ENCODE data around the gene FBXO45. TPM values are rescaled to one million over a fixed set of nuclear protein-coding genes. Genes with fewer than 3 reads are reported as not detected.

Gene FBXO45
- total and polyA plus RNA-seq, 2 of the 4 experiments (the other 2 are of a cell fraction) = 3.8 to 5.0 TPM

DNA sequence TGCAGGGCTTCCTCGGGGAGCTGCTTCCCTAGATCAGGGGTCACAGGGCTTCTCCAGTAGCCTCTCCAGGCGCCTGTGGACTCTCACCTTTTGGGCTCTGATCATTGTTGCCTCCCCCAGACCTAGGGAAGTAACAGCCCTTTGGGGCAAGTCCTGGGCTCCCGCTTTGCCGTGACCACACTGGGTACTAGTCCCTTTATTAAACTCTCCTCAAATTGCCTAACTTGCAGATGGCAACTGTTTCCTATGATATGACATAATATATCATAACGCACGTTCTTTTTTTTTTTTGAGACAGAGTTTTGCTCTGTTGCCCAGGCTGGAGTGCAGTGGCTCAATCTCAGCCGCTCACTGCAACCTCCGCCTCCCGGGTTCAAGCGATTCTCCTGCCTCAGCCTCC lies 53.2 kb downstream of the FBXO45 start:
- Histone ChIP-seq H3K14ac (replicated peaks; ENCODE audit: low read depth, low read length) (no peak overlapping the region), H2AK5ac (ENCODE audit: low read depth, low read length) (no peak overlapping the region), H4K8ac (ENCODE audit: low read depth in 2 of 2, low read length in 2 of 2) (no peak overlapping the region), H3K4me2 (ENCODE audit: low read depth, low read length) (no peak overlapping the region), H2AK9ac (replicated peaks; ENCODE audit: low read depth, low read length, poor library complexity) (no peak overlapping the region), H3K23ac (ENCODE audit: low read depth, low read length) (no peak overlapping the region), H3K4me3 (ENCODE audit: insufficient read depth, low read depth, low read length) (no peak overlapping the region), H3K18ac (ENCODE audit: low read depth, low read length) (no peak overlapping the region), H2AFZ (replicated peaks; ENCODE audit: low read length, poor library complexity) (no peak overlapping the region), H4K20me1 (ENCODE audit: insufficient read depth, low read length) (no peaks in the 10 kb centered on the region), H2BK15ac (ENCODE audit: low read depth, low read length) (no peak overlapping the region), H2BK5ac (ENCODE audit: low read depth, low read length, poor library complexity, severe bottlenecking) (no peak overlapping the region), H3K9me3 (ENCODE audit: control insufficient read depth, insufficient read depth, low read length) (no peaks in the 10 kb centered on the region), H3K4me1 (ENCODE audit: control insufficient read depth, insufficient read depth, low read length) (no peaks in the 10 kb centered on the region), H3K56ac (ENCODE audit: extremely low read depth, insufficient read depth, low read length) (no peak overlapping the region), H3K27me3 (ENCODE audit: control insufficient read depth, insufficient read depth, low read length) (peaks cover 3% of the 10 kb centered on the region), H4K5ac (ENCODE audit: low read depth, low read length) (no peak overlapping the region), H4K91ac (ENCODE audit: insufficient read depth, low read depth, low read length) (no peak overlapping the region), H2BK120ac (ENCODE audit: low read depth, low read length) (no peak overlapping the region), H2BK20ac (ENCODE audit: low read depth, low read length) (no peak overlapping the region), H3K79me1 (ENCODE audit: low read depth in 1 of 2, low read length in 2 of 2) (no peaks in the 10 kb centered on the region), H3K27ac (ENCODE audit: insufficient read depth, low read length) (no peak overlapping the region), H3K9me1 (ENCODE audit: insufficient read depth, low read length) (no peaks in the 10 kb centered on the region), H3K4ac (ENCODE audit: low read depth, low read length) (no peak overlapping the region), H3K9ac (ENCODE audit: low read depth, low read length) (no peak overlapping the region), H3K36me3 (ENCODE audit: control insufficient read depth, insufficient read depth, low read length) (no peaks in the 10 kb centered on the region)
- in situ Hi-C loops (cut with MboI; ENCODE audit: low sequenced_read_pairs) (loop anchor here (25.0 kb wide), 1 partner anchor 341 kb away; the partner anchor contains the start of gene PIGZ), intact Hi-C loops (cut with micrococcal nuclease) (no loop called here), dilution Hi-C loops (cut with HindIII; ENCODE audit: low sequenced_read_pairs, unreplicated experiment) (no loop called here)
- WGBS, 2 experiments (ENCODE audit: extremely low coverage in 2 of 2, insufficient read length in 1 of 2) = 82% methylated on average over 4 of the region's 10 CpGs; no CpG with 5 or more reads in 1 of the 2 experiments
- no TSS peak for BruUV-seq (replicated peaks)
- TF ChIP-seq RFX5 (IDR thresholded peaks at IDR 0.05; ENCODE audit: low read depth, low read length) (no peak), BHLHE40 (IDR thresholded peaks at IDR 0.05; ENCODE audit: low read depth, low read length) (no peak)
- TF ChIP-seq, protein P1, sequence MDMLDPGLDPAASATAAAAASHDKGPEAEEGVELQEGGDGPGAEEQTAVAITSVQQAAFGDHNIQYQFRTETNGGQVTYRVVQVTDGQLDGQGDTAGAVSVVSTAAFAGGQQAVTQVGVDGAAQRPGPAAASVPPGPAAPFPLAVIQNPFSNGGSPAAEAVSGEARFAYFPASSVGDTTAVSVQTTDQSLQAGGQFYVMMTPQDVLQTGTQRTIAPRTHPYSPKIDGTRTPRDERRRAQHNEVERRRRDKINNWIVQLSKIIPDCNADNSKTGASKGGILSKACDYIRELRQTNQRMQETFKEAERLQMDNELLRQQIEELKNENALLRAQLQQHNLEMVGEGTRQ (IDR thresholded peaks at IDR 0.05; ENCODE audit: low read depth, low read length) = no peak
- TF ChIP-seq, protein P2, sequence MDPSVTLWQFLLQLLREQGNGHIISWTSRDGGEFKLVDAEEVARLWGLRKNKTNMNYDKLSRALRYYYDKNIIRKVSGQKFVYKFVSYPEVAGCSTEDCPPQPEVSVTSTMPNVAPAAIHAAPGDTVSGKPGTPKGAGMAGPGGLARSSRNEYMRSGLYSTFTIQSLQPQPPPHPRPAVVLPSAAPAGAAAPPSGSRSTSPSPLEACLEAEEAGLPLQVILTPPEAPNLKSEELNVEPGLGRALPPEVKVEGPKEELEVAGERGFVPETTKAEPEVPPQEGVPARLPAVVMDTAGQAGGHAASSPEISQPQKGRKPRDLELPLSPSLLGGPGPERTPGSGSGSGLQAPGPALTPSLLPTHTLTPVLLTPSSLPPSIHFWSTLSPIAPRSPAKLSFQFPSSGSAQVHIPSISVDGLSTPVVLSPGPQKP (IDR thresholded peaks at IDR 0.05; ENCODE audit: borderline replicate concordance, low read depth, low read length) = no peak
- no peak for DNase-seq
- no peak for ATAC-seq (ENCODE audit: low read depth)
- ChIA-PET POLR2A (ENCODE audit: unreplicated experiment) (no interaction called here), CTCF (no interaction called here)
